ENCODE results near the gene CYBRD1.

CYBRD1 gene

DNA sequence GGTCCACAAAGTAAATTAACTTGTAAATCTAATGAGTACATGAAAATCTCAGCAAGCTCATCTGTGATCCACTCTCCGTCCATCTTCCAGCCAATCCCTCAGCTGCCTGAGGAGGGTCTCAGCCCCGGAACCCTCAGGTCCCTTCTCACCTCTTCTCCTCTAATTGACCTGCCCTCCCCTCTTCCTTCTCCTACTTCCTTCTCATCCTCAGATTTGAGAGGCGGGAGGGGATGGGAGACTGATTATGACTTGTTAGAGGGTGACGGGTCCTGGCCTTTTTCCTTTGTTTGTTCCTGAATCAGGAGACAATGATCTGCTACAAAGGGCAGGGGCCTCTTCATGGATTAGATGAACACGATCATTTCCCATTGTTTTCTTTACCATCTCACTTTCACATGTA is 80.1 kb downstream of the CYBRD1 start:
- Histone ChIP-seq H3K4me3 (ENCODE audit: low read length) (no peak overlapping the region), H3K36me3 (ENCODE audit: insufficient read depth, low read length) (no peaks in the 10 kb centered on the region), H2AFZ (ENCODE audit: low read depth, low read length) (no peak overlapping the region), H3K27me3 (ENCODE audit: insufficient read depth, low read length) (peaks cover 12% of the 10 kb centered on the region), H3K9me3 (ENCODE audit: low read length) (no peaks in the 10 kb centered on the region), H3K4me1 (ENCODE audit: insufficient read depth, low read length) (peaks cover 3% of the 10 kb centered on the region)
